CD14-positive monocyte (primary cell): ENCODE data around the gene IGF2BP1. TPM values are rescaled to one million over a fixed set of nuclear protein-coding genes. Genes with fewer than 3 reads are reported as not detected.

Source experiments
- DNase-seq, 3 donors: peaks; one replicate each; pipeline ENCODE4 v3.0.0-alpha.2; 2011 to 2022
- H2AFZ ChIP-seq: 2 replicates; pipeline ENCODE4 v1.6.0; 2012; ENCODE audit warnings: mild to moderate bottlenecking, low read depth, low read length, inconsistent platforms; ENCODE audit not compliant: insufficient read depth, poor library complexity, severe bottlenecking
- H3K27ac ChIP-seq, 2 donors: 1 replicate in 1 of 2; 2 replicates in 1 of 2; pipeline ENCODE4 v1.5.1; 2012 to 2013; ENCODE audit warnings: low read length in 2 of 2, control low read depth in 1 of 2, inconsistent platforms in 1 of 2, low read depth in 1 of 2, mild to moderate bottlenecking in 1 of 2
- H3K27me3 ChIP-seq, 2 donors: one replicate each; pipeline versions ENCODE4 v1.6.0 to v1.6.1; 2011 to 2013; ENCODE audit warnings: low read length in 2 of 2; ENCODE audit not compliant: control insufficient read depth in 2 of 2, insufficient read depth in 2 of 2
- H3K36me3 ChIP-seq, 2 donors: replicated peaks in 1 of 2; 1 replicate in 1 of 2; 2 replicates in 1 of 2; pipeline versions ENCODE4 v1.5.1 to v1.6.1; 2012 to 2013; ENCODE audit warnings: low read length in 2 of 2, control low read depth in 1 of 2, inconsistent platforms in 1 of 2, mild to moderate bottlenecking in 1 of 2; ENCODE audit not compliant: insufficient read depth in 2 of 2, control insufficient read depth in 1 of 2
- H3K4me1 ChIP-seq, 2 donors: 1 replicate in 1 of 2; 2 replicates in 1 of 2; pipeline versions ENCODE4 v1.5.1 to v1.6.1; 2012 to 2013; ENCODE audit warnings: low read length in 2 of 2, control low read depth in 1 of 2, inconsistent platforms in 1 of 2, mild to moderate bottlenecking in 1 of 2, moderate library complexity in 1 of 2; ENCODE audit not compliant: insufficient read depth in 2 of 2, control insufficient read depth in 1 of 2
- H3K4me2 ChIP-seq: replicated peaks from 2 replicates; pipeline ENCODE3; 2012; ENCODE audit warnings: low read length, moderate library complexity, mild to moderate bottlenecking; ENCODE audit not compliant: poor library complexity, severe bottlenecking; ENCODE audit errors: extremely low read depth
- H3K4me3 ChIP-seq, 3 experiments: fragments of 200-600 bp in 1 of 3; sonication (generic) in 1 of 3; replicated peaks in 1 of 3; 1 replicate in 2 of 3; 2 replicates in 1 of 3; pipeline ENCODE4 v1.5.1; 2011 to 2013; ENCODE audit warnings: low read length in 3 of 3, mild to moderate bottlenecking in 3 of 3, control low read depth in 2 of 3, low read depth in 2 of 3, inconsistent platforms in 1 of 3, moderate library complexity in 1 of 3
- H3K79me2 ChIP-seq: 2 replicates; pipeline ENCODE4 v1.6.0; 2012; ENCODE audit warnings: mild to moderate bottlenecking, control low read depth, inconsistent platforms, low read length, moderate library complexity; ENCODE audit not compliant: insufficient read depth
- H3K9ac ChIP-seq: 2 replicates; pipeline ENCODE4 v1.6.0; 2017; ENCODE audit warnings: low read length, mild to moderate bottlenecking; ENCODE audit not compliant: insufficient read depth, poor library complexity, severe bottlenecking
- H3K9me3 ChIP-seq, 2 donors: replicated peaks in 1 of 2; 1 replicate in 1 of 2; 2 replicates in 1 of 2; pipeline versions ENCODE4 v1.5.1 to v1.6.1; 2012 to 2013; ENCODE audit warnings: low read length in 2 of 2, control low read depth in 1 of 2; ENCODE audit not compliant: control insufficient read depth in 1 of 2, insufficient read depth in 1 of 2
- H4K20me1 ChIP-seq: 2 replicates; pipeline ENCODE4 v1.6.0; 2012; ENCODE audit warnings: mild to moderate bottlenecking, low read length, control low read depth, moderate library complexity; ENCODE audit not compliant: insufficient read depth
- H3K27ac Mint-ChIP-seq, 7 donors: one replicate each; pipeline ENCODE4 v1.8.0; 2020; ENCODE audit warnings: mild to moderate bottlenecking in 7 of 7, mixed read lengths in 7 of 7, moderate library complexity in 6 of 7, inconsistent platforms in 2 of 7
- H3K27me3 Mint-ChIP-seq, 3 donors: one replicate each; pipeline ENCODE4 v1.8.0; 2021 to 2022; ENCODE audit warnings: low read depth in 3 of 3, mild to moderate bottlenecking in 3 of 3, mixed read lengths in 3 of 3, moderate library complexity in 3 of 3, inconsistent platforms in 1 of 3
- H3K36me3 Mint-ChIP-seq, 2 donors: one replicate each; pipeline ENCODE4 v1.8.0; 2020; ENCODE audit warnings: mixed read lengths in 2 of 2, inconsistent platforms in 1 of 2, mild to moderate bottlenecking in 1 of 2
- H3K4me1 Mint-ChIP-seq: one replicate; pipeline ENCODE4 v1.8.0; 2020; ENCODE audit warnings: mild to moderate bottlenecking, mixed read lengths
- H3K4me3 Mint-ChIP-seq, 2 donors: one replicate each; pipeline ENCODE4 v1.8.0; 2020; ENCODE audit warnings: mild to moderate bottlenecking in 2 of 2, mixed read lengths in 2 of 2, moderate library complexity in 1 of 2
- H3K9me3 Mint-ChIP-seq, 7 donors: one replicate each; pipeline ENCODE4 v1.8.0; 2020 to 2022; ENCODE audit warnings: mixed read lengths in 7 of 7, mild to moderate bottlenecking in 6 of 7, moderate library complexity in 6 of 7, inconsistent platforms in 2 of 7
- CTCF ChIP-seq: fragments of 200-600 bp; IDR thresholded peaks from one replicate; pipeline ENCODE4 v1.8.0; 2022; ENCODE audit warnings: antibody characterized with exemption, mild to moderate bottlenecking
- WGBS: methylation state at CpG from one replicate; pipeline ENCODE4 v1.1.5; 2013; ENCODE audit warnings: missing lambda C conversion rate; ENCODE audit not compliant: insufficient coverage; 5-methylcytosine and 5-hydroxymethylcytosine counted together
- intact Hi-C, 2 donors: fragments of 100-400 bp; cut with micrococcal nuclease; formaldehyde crosslinking; loops; one replicate each; pipeline versions ENCODE4 v1.15.0 to v1.15.1; 2023
- polyA plus RNA-seq, 3 donors: library from polyadenylated mRNA; depleted of rRNA in 1 of 3; unstranded in 2 of 3; stranded (reverse) in 1 of 3; fragments of 300-500 nt in 2 of 3; fragments of >200 nt in 1 of 3; fragmentation: Illumina TruSeq in 2 of 3; gene quantifications; 1 replicate in 2 of 3; 2 replicates in 1 of 3; pipeline ENCODE4 v1.2.3, GENCODE V29; 2012 to 2021

IGF2BP1 gene
- polyA plus RNA-seq, 3 donors: not detected

GRCh38 chr17:49036270-49036626 lies 39.1 kb downstream of the IGF2BP1 start:
- intact Hi-C loops: loop anchor here in 1 of 2 donors (10.0 kb wide), 1 partner anchor 361 kb away; no protein-coding TSS in a partner anchor
- no peak overlapping the region for H3K4me2 ChIP-seq
- H3K27me3 ChIP-seq: no peaks in the 10 kb centered on the region

DNA sequence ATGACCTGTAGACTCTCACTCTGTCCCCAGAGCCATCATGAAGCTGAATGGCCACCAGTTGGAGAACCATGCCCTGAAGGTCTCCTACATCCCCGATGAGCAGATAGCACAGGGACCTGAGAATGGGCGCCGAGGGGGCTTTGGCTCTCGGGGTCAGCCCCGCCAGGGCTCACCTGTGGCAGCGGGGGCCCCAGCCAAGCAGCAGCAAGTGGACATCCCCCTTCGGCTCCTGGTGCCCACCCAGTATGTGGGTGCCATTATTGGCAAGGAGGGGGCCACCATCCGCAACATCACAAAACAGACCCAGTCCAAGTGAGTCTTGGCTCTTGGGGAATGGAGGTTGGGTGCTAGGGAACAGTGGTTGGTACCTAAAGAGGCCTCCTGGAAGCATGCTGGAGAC lies 41.0 kb downstream of the IGF2BP1 start:
- H3K9me3 Mint-ChIP-seq: peaks cover 0 to 3% (median 2%) of the 10 kb centered on the region in 7 donors
- no peak overlapping the region for H3K27ac Mint-ChIP-seq
- no peaks in the 10 kb centered on the region for H3K36me3 Mint-ChIP-seq

More at GRCh38 chr17:49036270-49036626, 39.1 kb downstream of the IGF2BP1 start:
- H3K4me1 ChIP-seq: no peaks in the 10 kb centered on the region
- WGBS: 100% methylated on average over 3 of the region's 13 CpGs
- Mint-ChIP-seq H3K9me3 (peaks cover 0 to 3% (median 2%) of the 10 kb centered on the region in 7 donors), H3K4me1 (no peaks in the 10 kb centered on the region), H3K27me3 (peaks cover 4 to 18% (median 5%) of the 10 kb centered on the region in 3 donors), H3K36me3 (no peaks in the 10 kb centered on the region), H3K27ac (no peak overlapping the region), H3K4me3 (no peak overlapping the region)
- no peaks in the 10 kb centered on the region for H3K36me3 ChIP-seq
- H4K20me1 ChIP-seq: no peaks in the 10 kb centered on the region
- no peak overlapping the region for H3K4me3 ChIP-seq
- DNase-seq: no peak
- no peak for TF ChIP-seq CTCF
- H3K9ac ChIP-seq: no peak overlapping the region
- H3K9me3 ChIP-seq: peaks cover 0 to 5% of the 10 kb centered on the region in 2 donors
- no peak overlapping the region for H3K27ac ChIP-seq
- no peaks in the 10 kb centered on the region for H3K79me2 ChIP-seq
- H2AFZ ChIP-seq: no peak overlapping the region

More for the DNA sequence above, 41.0 kb downstream of the IGF2BP1 start:
- no peak for TF ChIP-seq CTCF
- intact Hi-C loops: loop anchor here in 1 of 2 donors (10.0 kb wide), 1 partner anchor 363 kb away; no protein-coding TSS in a partner anchor
- Histone ChIP-seq H3K27me3 (no peaks in the 10 kb centered on the region), H3K4me2 (no peak overlapping the region), H3K9me3 (peaks cover 0 to 5% of the 10 kb centered on the region in 2 donors), H4K20me1 (no peaks in the 10 kb centered on the region), H3K79me2 (no peaks in the 10 kb centered on the region), H3K4me3 (no peak overlapping the region), H3K36me3 (no peaks in the 10 kb centered on the region), H2AFZ (no peak overlapping the region), H3K9ac (no peak overlapping the region), H3K4me1 (no peaks in the 10 kb centered on the region), H3K27ac (no peak overlapping the region)
- WGBS: 83% methylated on average over 1 of the region's 8 CpGs
- H3K4me3 Mint-ChIP-seq: no peak overlapping the region
- H3K4me1 Mint-ChIP-seq: no peaks in the 10 kb centered on the region
- H3K27me3 Mint-ChIP-seq: peaks cover 3 to 10% (median 4%) of the 10 kb centered on the region in 3 donors
- DNase-seq: no peak
